ENCODE data around the gene LHX2. TPM values are rescaled to one million over a fixed set of nuclear protein-coding genes. Genes with fewer than 3 reads are reported as not detected.

The LHX2 gene
- total and polyA plus RNA-seq, 2 experiments from 2014 or later, result not detected

DNA sequence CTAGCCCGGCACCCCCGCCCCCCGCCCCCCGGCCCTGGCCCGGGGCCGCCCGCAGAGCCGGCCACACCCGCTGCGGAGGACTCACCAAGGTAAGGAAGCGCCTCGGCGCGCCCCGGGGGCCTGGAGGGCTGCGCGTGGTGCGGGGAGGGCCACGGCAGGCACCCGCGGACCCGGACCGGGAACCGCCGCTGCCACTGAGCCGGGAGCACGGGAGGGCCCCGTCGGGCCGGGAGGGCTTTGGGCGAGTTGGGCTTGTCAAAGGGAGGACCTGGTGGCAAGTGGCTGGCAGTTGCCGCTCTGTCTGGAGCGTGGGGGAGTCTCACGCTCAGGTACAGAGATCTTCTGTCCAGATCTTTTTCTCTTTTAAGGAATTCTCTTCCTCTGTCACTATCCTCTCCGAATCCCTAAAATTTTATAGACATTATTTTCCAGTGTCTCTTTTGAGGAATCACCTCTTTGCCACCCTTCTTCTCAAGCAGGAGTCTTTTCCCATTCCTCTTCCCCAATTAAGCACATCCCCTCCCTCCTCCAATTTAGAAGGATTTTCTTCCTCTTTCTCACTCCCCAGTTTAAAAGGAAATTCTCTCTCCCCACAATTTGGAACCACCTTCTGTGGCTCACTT, 11.3 kb upstream of the LHX2 start:
- Histone ChIP-seq H2AFZ (no peak overlapping the region), H3K9me2 (replicated peaks; ENCODE audit: insufficient read depth) (no peaks in the 10 kb centered on the region), H3K9me3 (ENCODE audit: low read depth) (no peaks in the 10 kb centered on the region), H3K4me3 (no peak overlapping the region), H3K27me3 (peaks cover 93% of the 10 kb centered on the region), H4K20me1 (ENCODE audit: insufficient read depth, poor library complexity, severe bottlenecking) (no peaks in the 10 kb centered on the region), H3K79me2 (no peaks in the 10 kb centered on the region), H3K4me2 (peak overlapping the region; percentile 68), H3K36me3 (replicated peaks; ENCODE audit: insufficient read depth, low read depth) (no peaks in the 10 kb centered on the region), H3K4me1 (ENCODE audit: insufficient read depth) (peaks cover 7% of the 10 kb centered on the region), H3K27ac (no peak overlapping the region)
- TF ChIP-seq CTCF (IDR thresholded peaks at IDR 0.05; ENCODE audit: poor library complexity) (no peak), EZH2phosphoT487 (IDR thresholded peaks at IDR 0.05; ENCODE audit: low read depth, severe bottlenecking, unreplicated experiment) (peak; percentile 54), EZH2 (IDR thresholded peaks at IDR 0.05; ENCODE audit: borderline replicate concordance) (no peak)
- DNase-seq (ENCODE audit: low spot score), result no peak
- 4% methylated on average over 26 of the region's 35 CpGs for WGBS (ENCODE audit: low lambda C conversion rate, missing lambda C conversion rate)

DNA sequence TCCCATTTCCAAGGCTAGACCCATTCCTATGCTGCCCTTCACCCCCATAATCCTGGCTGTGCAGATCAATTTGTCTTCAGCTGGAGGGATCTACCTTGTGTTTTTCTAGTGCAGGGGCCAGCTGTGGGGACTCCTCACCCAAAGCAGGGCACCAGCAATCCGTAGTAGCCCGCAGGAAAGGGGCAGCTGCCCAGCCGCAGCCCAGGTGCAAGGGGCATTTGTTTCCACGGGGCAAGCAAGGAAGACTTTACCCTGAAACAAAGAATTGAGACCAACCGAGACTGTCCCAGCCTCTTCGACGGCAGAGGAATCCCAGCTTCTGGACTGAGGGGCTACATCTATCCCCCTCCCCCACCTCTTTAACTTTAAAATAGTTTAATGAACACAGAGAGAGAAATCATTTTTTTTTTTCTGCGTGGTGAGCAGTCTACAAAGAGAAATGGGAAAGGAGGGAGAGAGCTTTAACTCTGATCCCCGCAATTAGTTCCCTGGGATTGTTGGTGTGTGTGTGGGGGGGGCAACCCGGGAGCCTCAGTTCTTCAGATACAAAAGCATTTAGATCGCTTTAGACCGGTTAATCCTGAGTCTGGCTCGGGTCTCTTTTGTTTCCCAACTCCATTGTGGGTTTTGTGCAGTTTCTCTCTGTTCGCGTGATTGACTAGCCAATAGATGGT, 10.6 kb upstream of the LHX2 start:
- H3K4me1 ChIP-seq (ENCODE audit: insufficient read depth), result peaks cover 7% of the 10 kb centered on the region
- H2AFZ ChIP-seq, result no peak overlapping the region
- no peaks in the 10 kb centered on the region for H4K20me1 ChIP-seq (ENCODE audit: insufficient read depth, poor library complexity, severe bottlenecking)
- H3K36me3 ChIP-seq (replicated peaks; ENCODE audit: insufficient read depth, low read depth), result no peaks in the 10 kb centered on the region
- H3K9me2 ChIP-seq (replicated peaks; ENCODE audit: insufficient read depth), result no peaks in the 10 kb centered on the region
- WGBS (ENCODE audit: low lambda C conversion rate, missing lambda C conversion rate), result 4% methylated on average over 15 of the region's 15 CpGs
- DNase-seq (ENCODE audit: low spot score), result no peak
- peaks cover 93% of the 10 kb centered on the region for H3K27me3 ChIP-seq
- no peak for TF ChIP-seq EZH2phosphoT487 (IDR thresholded peaks at IDR 0.05; ENCODE audit: low read depth, severe bottlenecking, unreplicated experiment)
- TF ChIP-seq CTCF (IDR thresholded peaks at IDR 0.05; ENCODE audit: poor library complexity), result no peak
- peak; percentile 97 for TF ChIP-seq EZH2 (IDR thresholded peaks at IDR 0.05; ENCODE audit: borderline replicate concordance)
- H3K4me3 ChIP-seq, result no peak overlapping the region
- no peaks in the 10 kb centered on the region for H3K79me2 ChIP-seq
- no peaks in the 10 kb centered on the region for H3K9me3 ChIP-seq (ENCODE audit: low read depth)
- H3K4me2 ChIP-seq, result no peak overlapping the region
- H3K27ac ChIP-seq, result no peak overlapping the region

DNA sequence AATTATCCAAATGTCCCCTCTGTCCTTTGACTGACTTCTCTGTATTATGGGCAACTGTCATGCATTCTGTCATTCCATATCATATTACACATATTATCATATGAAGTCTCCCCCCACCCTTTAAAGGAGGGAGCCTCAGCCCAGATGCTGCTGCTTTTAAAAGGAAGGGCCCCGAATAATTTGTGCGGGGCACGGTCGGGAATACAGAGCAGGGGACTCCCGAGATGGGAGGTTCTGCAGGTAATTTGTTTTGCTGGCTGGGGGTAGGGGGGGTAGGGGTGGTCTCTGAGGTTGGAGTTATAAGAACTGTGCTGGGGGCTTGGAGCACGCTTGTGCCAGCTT, 10.1 kb upstream of the LHX2 start:
- WGBS (ENCODE audit: low lambda C conversion rate, missing lambda C conversion rate), result 11% methylated on average over 6 of the region's 6 CpGs
- Histone ChIP-seq H2AFZ (no peak overlapping the region), H3K4me2 (no peak overlapping the region), H3K9me2 (replicated peaks; ENCODE audit: insufficient read depth) (no peaks in the 10 kb centered on the region), H3K4me3 (no peak overlapping the region), H3K27me3 (peaks cover 93% of the 10 kb centered on the region), H3K36me3 (replicated peaks; ENCODE audit: insufficient read depth, low read depth) (no peaks in the 10 kb centered on the region), H3K79me2 (no peaks in the 10 kb centered on the region), H3K9me3 (ENCODE audit: low read depth) (no peaks in the 10 kb centered on the region), H4K20me1 (ENCODE audit: insufficient read depth, poor library complexity, severe bottlenecking) (no peaks in the 10 kb centered on the region), H3K4me1 (ENCODE audit: insufficient read depth) (peaks cover 7% of the 10 kb centered on the region), H3K27ac (no peak overlapping the region)
- TF ChIP-seq CTCF (IDR thresholded peaks at IDR 0.05; ENCODE audit: poor library complexity), result no peak
- no peak for TF ChIP-seq EZH2 (IDR thresholded peaks at IDR 0.05; ENCODE audit: borderline replicate concordance)
- peak; percentile 69 for TF ChIP-seq EZH2phosphoT487 (IDR thresholded peaks at IDR 0.05; ENCODE audit: low read depth, severe bottlenecking, unreplicated experiment)
- DNase-seq (ENCODE audit: low spot score), result no peak
